Activated T-helper 17 cell treated with anti-CD3 and anti-CD28 coated beads, Interleukin-2, amount 50 U/mL, for 72 hours (primary cell): ENCODE data around the gene NPB. TPM values are rescaled to one million over a fixed set of nuclear protein-coding genes. Genes with fewer than 3 reads are reported as not detected.

Source experiments
- ATAC-seq: fragments of 150-1000 bp; cut with Tn5 transposase; replicated peaks from 2 replicates; pipeline ENCODE4 v1.10.0; 2021; ENCODE audit warnings: mild to moderate bottlenecking, moderate library complexity
- H3K27ac Mint-ChIP-seq: one replicate; pipeline ENCODE4 v1.8.0; 2022; ENCODE audit warnings: mixed read lengths
- H3K27me3 Mint-ChIP-seq: one replicate; pipeline ENCODE4 v1.8.0; 2022; ENCODE audit warnings: mixed read lengths
- H3K36me3 Mint-ChIP-seq: one replicate; pipeline ENCODE4 v1.8.0; 2022; ENCODE audit warnings: low read depth, mild to moderate bottlenecking, mixed read lengths
- H3K4me1 Mint-ChIP-seq: one replicate; pipeline ENCODE4 v1.8.0; 2022; ENCODE audit warnings: mixed read lengths
- H3K4me3 Mint-ChIP-seq: one replicate; pipeline ENCODE4 v1.8.0; 2022; ENCODE audit warnings: mild to moderate bottlenecking, mixed read lengths
- H3K9me3 Mint-ChIP-seq: one replicate; pipeline ENCODE4 v1.8.0; 2022; ENCODE audit warnings: mixed read lengths
- total RNA-seq, 2 donors: library from RNA; stranded (reverse); gene quantifications; one replicate each; pipeline ENCODE4 v1.2.3, GENCODE V29; 2022

NPB gene
- total RNA-seq, 2 donors from 2014 or later, result 0.17 to 0.53 TPM

DNA sequence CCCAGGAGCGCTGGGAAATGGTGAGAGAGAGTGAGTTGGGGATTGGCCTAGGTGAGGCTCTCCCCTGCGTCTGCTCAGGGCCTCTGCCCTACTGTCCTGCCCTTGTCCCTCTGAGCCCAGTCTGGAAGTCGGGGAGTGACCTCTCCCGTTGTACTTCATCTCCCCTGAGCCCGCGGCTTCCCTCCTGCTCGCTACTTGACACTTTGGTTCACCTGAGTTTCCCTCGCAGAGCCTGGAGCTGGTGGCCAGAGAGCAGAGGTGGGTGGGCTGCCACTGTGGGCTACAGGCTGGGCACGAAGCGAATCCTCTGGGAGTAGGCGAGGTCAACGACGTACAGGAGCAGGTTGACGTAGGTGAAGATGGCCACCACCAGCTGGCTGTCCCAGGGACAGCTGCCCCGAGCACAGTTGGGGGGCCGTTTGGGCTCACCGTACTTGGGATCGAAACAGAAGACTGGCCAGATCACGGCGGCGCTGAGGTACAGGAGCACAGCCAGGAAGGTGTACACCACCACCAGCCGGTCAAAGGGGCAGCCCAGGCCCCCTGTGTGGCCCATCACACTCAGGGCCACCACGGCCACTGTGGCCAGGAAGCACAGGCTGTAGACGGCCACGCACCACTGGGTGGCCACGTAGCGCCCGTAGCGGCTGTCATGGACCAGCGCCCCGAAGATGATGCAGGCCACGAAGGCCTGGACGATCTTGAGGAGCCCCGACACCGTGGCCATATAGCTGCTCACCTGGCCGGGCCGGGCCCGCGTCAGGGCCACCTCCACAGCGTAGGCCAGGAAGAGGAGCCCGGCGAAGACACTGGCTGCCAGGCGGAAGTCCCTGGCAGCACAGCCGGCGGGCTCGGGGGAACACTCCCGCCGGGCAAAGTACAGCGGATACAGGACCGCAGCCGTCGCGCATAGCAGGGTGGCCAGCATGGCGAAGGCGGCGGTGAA is 38.8 kb downstream of the NPB start:
- ATAC-seq, result no peak
- no peaks in the 10 kb centered on the region for H3K27me3 Mint-ChIP-seq
- peaks cover under 1% of the 10 kb centered on the region for H3K36me3 Mint-ChIP-seq
- H3K9me3 Mint-ChIP-seq, result no peaks in the 10 kb centered on the region
- H3K4me3 Mint-ChIP-seq, result no peak overlapping the region
- no peak overlapping the region for H3K27ac Mint-ChIP-seq
- no peaks in the 10 kb centered on the region for H3K4me1 Mint-ChIP-seq

DNA sequence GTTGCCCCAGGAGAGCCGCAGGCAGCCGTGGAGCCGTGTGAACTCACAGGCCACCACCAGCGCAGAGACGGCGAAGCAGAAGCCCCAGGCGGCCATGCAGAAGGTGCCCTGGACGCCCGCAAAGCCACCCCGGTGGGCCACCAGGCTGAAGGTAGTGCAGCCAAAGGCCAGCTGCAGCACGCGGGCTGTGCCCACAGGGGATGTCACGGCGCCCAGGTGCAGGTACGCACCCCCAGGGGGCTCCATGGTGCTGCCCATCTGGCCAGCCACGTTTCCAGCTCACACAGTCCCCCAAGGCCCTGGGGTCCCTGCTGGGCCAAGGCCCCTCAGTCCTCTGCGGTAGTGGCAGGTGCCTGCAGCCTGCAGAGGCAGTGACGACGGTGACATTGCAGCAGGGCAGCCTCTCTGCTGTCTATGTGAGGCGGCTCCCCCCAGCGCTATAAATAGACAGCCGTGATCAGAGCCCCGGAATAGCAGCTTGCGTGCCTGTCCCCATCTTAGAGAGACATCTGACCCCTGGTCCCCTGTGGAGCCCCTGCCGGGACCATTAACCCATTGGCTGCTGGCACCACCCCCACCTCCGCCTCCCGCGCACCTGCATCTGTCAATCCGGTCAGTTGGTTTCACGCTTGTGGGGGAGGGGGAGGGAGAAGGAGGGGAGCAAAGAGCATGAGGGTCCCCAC is 39.6 kb downstream of the NPB start:
- Mint-ChIP-seq H3K27ac (no peak overlapping the region), H3K27me3 (no peaks in the 10 kb centered on the region), H3K36me3 (no peaks in the 10 kb centered on the region), H3K9me3 (no peaks in the 10 kb centered on the region), H3K4me3 (no peak overlapping the region), H3K4me1 (no peaks in the 10 kb centered on the region)
- ATAC-seq, result no peak

DNA sequence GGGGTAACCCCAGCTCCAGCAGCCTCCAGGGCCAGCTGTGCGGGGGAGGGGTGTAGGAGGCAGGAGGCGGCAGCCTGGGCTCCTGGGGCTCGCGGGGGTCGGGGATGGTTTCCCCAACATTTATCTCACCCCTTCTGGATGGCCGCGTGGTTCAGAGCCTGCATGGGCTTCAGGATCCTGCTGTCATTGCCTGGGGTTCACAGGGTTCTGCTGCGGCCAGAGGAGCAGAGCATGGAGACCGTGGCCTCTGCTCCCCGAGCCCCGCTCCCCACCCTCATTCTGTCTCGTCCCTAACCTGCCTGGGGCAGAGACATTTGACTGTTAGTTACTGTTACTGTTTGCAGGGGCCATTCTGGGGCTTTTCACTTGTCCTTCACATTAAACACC is 40.1 kb downstream of the NPB start:
- Mint-ChIP-seq H3K4me3 (no peak overlapping the region), H3K4me1 (no peaks in the 10 kb centered on the region), H3K27ac (no peak overlapping the region), H3K36me3 (no peaks in the 10 kb centered on the region), H3K27me3 (no peaks in the 10 kb centered on the region), H3K9me3 (no peaks in the 10 kb centered on the region)
- ATAC-seq, result no peak

DNA sequence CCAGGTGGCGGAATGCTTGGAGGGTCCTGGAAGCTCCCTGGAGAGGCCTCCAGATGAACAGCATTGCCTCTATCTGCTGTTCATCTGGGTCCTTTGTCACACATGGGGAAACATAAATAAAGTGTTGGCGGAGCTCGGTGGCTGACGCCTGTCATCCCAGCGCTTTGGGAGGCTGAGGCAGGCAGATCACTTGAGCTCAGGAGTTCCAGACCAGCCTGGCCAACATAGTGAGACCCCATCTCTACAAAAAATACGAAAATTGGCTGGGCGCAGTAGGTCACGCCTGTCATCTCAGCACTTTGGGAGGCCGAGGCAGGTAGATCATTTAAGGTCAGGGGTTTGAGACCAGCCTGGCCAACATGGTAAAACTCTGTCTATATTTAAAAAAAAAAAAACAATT is 42.8 kb downstream of the NPB start:
- no peak overlapping the region for H3K4me3 Mint-ChIP-seq
- H3K9me3 Mint-ChIP-seq, result no peaks in the 10 kb centered on the region
- no peaks in the 10 kb centered on the region for H3K27me3 Mint-ChIP-seq
- no peak overlapping the region for H3K27ac Mint-ChIP-seq
- H3K4me1 Mint-ChIP-seq, result no peaks in the 10 kb centered on the region
- no peak for ATAC-seq
- H3K36me3 Mint-ChIP-seq, result no peaks in the 10 kb centered on the region

DNA sequence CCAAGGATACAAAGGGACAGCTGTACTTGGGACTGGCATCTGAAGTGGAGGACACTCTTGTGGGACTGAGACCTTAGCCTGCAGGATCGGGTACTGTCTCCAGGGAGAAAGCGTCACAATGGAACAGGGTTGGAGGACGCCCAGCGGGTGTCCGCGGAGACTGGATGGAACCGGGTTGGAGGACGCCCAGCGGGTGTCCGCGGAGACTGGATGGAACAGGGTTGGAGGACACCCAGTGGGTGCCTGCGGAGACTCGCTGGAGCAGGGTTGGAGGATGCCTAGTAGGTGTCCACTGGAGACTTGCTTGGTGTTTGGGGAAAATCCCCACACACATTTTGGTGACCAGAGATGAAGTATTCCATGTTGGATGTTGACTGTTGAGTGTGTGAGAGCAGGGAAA is 45.2 kb downstream of the NPB start, which contains the start of gene MYADML2:
MYADML2 (minus strand) TSS at position 45 of the 400 bp plus-strand sequence. CDS start 5,492 bp downstream, outside the sequence.
- Mint-ChIP-seq H3K27me3 (no peaks in the 10 kb centered on the region), H3K36me3 (no peaks in the 10 kb centered on the region), H3K4me1 (no peaks in the 10 kb centered on the region), H3K4me3 (no peak within 1 kb of the TSS), H3K27ac (no peak within 1 kb of the TSS), H3K9me3 (no peaks in the 10 kb centered on the region)
- ATAC-seq, result no peak

DNA sequence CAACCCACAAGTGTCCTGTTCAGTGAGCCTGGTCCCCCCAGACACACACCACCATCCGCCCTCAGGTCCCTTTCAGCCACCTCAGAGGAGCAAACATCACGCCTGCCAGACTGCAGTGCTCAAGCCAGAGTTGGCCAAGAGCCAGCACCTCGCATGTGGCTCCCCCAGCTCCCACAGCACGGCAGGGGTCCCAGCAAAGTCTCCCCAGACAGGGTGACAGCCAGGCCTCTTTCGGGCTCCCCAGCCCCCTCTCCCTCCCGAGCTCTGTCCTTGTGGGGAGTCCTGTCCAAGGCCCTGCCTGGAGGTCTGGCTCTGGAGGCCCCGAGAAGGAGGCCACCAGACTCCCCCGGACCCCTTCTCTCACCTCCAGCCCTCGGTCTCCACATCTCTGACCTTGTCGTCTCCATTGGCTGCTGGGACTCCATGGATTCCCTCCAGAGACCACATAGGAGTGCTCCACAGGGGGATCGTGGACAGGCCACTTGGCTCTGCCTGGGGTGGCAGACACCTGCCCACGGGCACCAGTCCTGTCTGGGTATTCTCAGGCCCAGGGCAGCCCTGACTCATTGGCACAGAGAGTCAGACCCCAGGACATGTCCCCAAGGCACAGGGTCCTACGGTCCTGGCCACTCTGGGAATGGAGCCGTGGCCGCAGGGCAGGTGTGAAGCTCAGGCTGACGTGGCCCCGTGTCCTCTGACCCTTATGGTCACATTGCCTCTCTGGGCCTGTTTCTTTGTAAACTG is 46.8 kb downstream of the NPB start:
- Mint-ChIP-seq H3K27me3 (no peaks in the 10 kb centered on the region), H3K9me3 (no peaks in the 10 kb centered on the region), H3K4me3 (no peak overlapping the region), H3K27ac (no peak overlapping the region), H3K4me1 (no peaks in the 10 kb centered on the region), H3K36me3 (no peaks in the 10 kb centered on the region)
- ATAC-seq, result no peak

DNA sequence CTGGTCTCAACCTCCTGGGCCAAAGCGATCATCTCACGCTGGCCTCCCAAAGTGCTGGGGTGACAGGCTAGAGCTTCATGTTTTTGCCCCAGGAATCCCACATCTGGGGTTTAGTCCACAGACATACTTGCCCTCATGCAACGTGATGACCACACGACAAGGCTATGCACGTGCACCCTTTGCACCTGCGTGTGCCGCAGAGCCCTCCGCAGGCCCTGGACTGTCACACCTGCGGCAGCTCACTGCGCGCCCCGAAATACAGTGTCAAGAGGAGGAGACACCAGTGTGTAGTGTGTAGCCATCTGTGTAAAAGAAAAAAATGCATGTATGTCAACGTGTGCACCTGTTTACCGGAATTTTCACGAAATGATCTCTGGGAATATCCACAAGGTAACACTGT is 48.5 kb downstream of the NPB start:
- Mint-ChIP-seq H3K4me1 (no peaks in the 10 kb centered on the region), H3K4me3 (no peak overlapping the region), H3K27me3 (no peaks in the 10 kb centered on the region), H3K27ac (no peak overlapping the region), H3K36me3 (no peaks in the 10 kb centered on the region), H3K9me3 (no peaks in the 10 kb centered on the region)
- ATAC-seq, result no peak

DNA sequence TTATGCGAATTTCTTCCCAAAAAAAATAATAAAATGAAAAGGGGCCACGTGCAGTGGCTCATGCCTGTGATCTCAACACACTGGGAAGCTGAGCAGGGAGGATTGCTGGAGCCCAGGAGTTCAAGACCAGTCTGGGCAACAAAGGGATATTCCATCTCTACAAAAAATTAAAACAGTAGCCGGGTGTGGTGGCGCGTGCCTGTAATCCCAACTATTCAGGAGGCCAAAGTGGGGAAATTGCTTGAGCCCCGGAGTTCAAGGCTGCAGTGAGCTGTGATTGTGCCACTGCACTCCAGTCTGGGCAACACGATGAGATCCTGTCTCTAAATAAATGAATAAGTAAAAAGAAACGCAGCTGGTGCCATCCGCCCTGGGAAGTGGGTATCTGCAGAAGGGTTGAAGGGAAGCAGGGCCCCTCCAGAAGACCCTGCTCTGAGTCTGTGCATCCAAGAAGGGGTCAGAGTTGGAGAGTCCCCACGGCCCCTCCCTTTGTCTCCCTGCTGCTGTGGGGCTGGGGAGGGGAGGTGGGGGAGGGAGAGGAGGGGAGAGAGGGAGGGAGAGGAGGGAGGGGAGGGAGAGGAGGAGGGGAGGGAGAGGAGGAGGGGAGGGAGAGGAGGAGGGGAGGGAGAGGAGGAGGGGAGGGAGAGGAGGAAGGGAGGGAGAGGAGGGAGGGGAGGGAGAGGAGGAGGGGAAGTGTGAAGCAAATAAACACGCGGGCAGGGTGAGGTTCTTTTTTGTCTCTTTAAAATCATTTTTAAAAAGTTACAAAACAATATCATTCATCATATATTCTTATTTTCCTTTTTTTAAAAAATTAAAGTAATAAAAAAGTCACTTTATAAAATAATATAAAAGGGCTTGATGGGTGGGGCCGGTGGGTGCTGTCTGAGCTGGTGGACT is 50.0 kb downstream of the NPB start:
- Mint-ChIP-seq H3K4me3 (no peak overlapping the region), H3K27me3 (no peaks in the 10 kb centered on the region), H3K4me1 (no peaks in the 10 kb centered on the region), H3K27ac (no peak overlapping the region), H3K36me3 (no peaks in the 10 kb centered on the region), H3K9me3 (no peaks in the 10 kb centered on the region)
- no peak for ATAC-seq

Other genes starting within 250 kb of the NPB start
- gene PDE6G, start 245.7 kb upstream of the NPB start, total RNA-seq, result 1 to 10 TPM in 1 of 2 donors, under 1 TPM in 1; 0.89 to 1.6 TPM
- gene OXLD1, start 235.6 kb upstream of the NPB start, total RNA-seq, result 10 to 100 TPM; 18.4 to 40.3 TPM
- gene CCDC137, start 235.5 kb upstream of the NPB start, total RNA-seq, result 10 to 100 TPM; 29.6 to 48.6 TPM
- gene ARL16, start 218.4 kb upstream of the NPB start, total RNA-seq, result 10 to 100 TPM; 12.6 to 20.9 TPM
- gene HGS, start 218.2 kb upstream of the NPB start, total RNA-seq, result 100 to 1,000 TPM; 118 to 130 TPM
- 100 to 1,000 TPM in 1 of 2 donors, 10 to 100 TPM in 1; 50.7 to 108 TPM for gene MRPL12, start 198.9 kb upstream of the NPB start, total RNA-seq
- gene SLC25A10, start 190.0 kb upstream of the NPB start, total RNA-seq, result 10 to 100 TPM; 15.4 to 38.9 TPM
- under 1 TPM in 1 of 2 donors, not detected in 1; 0.26 TPM for gene GCGR, start 98.1 kb upstream of the NPB start, total RNA-seq
- gene MCRIP1, start 68.9 kb upstream of the NPB start, total RNA-seq, result 10 to 100 TPM; 45.7 to 94.4 TPM
- gene PPP1R27, start 67.2 kb upstream of the NPB start, total RNA-seq, result not detected
- gene P4HB, start 41.7 kb upstream of the NPB start, total RNA-seq, result 100 to 1,000 TPM; 506 to 602 TPM
- 100 to 1,000 TPM; 384 to 814 TPM for gene ARHGDIA, start 30.9 kb upstream of the NPB start, total RNA-seq
- gene ALYREF, start 10.7 kb upstream of the NPB start, total RNA-seq, result 100 to 1,000 TPM; 103 to 251 TPM
- 100 to 1,000 TPM; 103 to 123 TPM for gene ANAPC11, start 10.5 kb upstream of the NPB start, total RNA-seq
- gene PCYT2, start 9.2 kb downstream of the NPB start, total RNA-seq, result 10 to 100 TPM; 10.1 to 26.8 TPM
- gene SIRT7, start 15.9 kb downstream of the NPB start, total RNA-seq, result 10 to 100 TPM; 41.3 to 47.5 TPM
- 10 to 100 TPM; 28.9 to 32.6 TPM for gene MAFG, start 25.5 kb downstream of the NPB start, total RNA-seq
- gene PYCR1, start 35.1 kb downstream of the NPB start, total RNA-seq, result 10 to 100 TPM; 25.1 to 40.6 TPM
- gene MYADML2, start 45.0 kb downstream of the NPB start, total RNA-seq, result not detected
- 1 to 10 TPM in 1 of 2 donors, under 1 TPM in 1; 0.17 to 6.8 TPM for gene NOTUM, start 58.9 kb downstream of the NPB start, total RNA-seq
- gene ASPSCR1, start 75.4 kb downstream of the NPB start, total RNA-seq, result 10 to 100 TPM; 22.3 to 30.3 TPM
- gene CENPX, start 120.6 kb downstream of the NPB start, total RNA-seq, result 100 to 1,000 TPM in 1 of 2 donors, 10 to 100 TPM in 1; 66.1 to 102 TPM
- gene LRRC45, start 121.1 kb downstream of the NPB start, total RNA-seq, result 10 to 100 TPM; 14.0 to 23.9 TPM
- 1 to 10 TPM; 6.6 to 7.7 TPM for gene RAC3, start 129.4 kb downstream of the NPB start, total RNA-seq
- 10 to 100 TPM; 63.1 to 91.0 TPM for gene DCXR, start 135.5 kb downstream of the NPB start, total RNA-seq
- gene RFNG, start 149.6 kb downstream of the NPB start, total RNA-seq, result 10 to 100 TPM; 21.1 to 25.2 TPM
- gene GPS1, start 149.7 kb downstream of the NPB start, total RNA-seq, result 10 to 100 TPM; 46.2 to 97.2 TPM
- 100 to 1,000 TPM in 1 of 2 donors, 10 to 100 TPM in 1; 59.7 to 129 TPM for gene DUS1L, start 163.6 kb downstream of the NPB start, total RNA-seq
- 100 to 1,000 TPM; 109 to 242 TPM for gene FASN, start 196.0 kb downstream of the NPB start, total RNA-seq